HCEC 1CT (cell line): ENCODE results near the gene GRID1.

Experiments used
- DNase-seq: peaks from one replicate; pipeline ENCODE4 v3.0.0-alpha.2; 2017

GRID1 gene

GRCh38 chr10:86224354-86225102, 142.1 kb downstream of the GRID1 start:
- DNase-seq = no peak

DNA sequence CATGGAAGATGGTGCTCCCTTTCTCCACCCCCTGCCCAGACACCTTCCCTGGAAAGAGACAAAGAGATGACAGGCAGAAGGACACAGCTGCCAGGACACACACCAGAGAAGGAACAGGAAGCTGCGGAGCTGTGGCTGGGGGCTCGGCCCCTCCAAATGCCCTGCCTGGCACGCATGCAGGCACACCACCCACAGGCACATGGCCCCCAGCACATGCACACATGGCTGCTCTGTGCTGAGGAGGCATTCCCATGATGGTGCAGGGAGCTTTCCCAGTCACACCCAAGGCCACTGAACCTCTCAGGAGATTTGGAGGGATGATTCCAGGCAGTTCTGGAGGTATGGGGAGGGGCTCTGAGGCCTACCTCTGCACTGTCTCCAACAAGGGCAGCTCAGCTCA, 143.3 kb downstream of the GRID1 start:
- DNase-seq = no peak

GRCh38 chr10:86222687-86223086, 143.9 kb downstream of the GRID1 start:
- DNase-seq = no peak

- DNase-seq = no peak
These were observed 144.3 kb downstream of the GRID1 start for GRCh38 chr10:86222336-86222650.

GRCh38 chr10:86221442-86222335, 144.9 kb downstream of the GRID1 start:
- DNase-seq = no peak

GRCh38 chr10:86220626-86221025, 146.0 kb downstream of the GRID1 start:
- no peak for DNase-seq

DNA sequence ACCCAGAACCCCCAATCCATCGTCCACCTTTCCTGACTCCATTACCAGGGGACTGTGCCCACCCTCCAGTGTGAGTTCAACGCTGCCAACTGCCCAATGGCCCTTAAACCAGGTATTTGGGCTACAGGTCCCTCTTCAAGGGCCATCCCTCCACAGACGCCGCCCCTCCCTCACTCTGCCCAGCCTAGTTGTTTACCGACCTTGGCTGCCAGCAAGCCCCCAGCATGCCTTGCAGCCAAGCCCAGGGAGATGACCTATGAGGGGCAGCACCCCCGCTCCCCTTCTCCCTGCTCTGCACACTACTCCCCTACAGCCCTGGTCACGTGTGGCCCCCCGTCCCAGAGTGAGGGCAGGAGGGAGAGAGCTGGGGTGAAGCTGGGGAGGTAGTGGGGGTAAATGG, 147.3 kb downstream of the GRID1 start:
- DNase-seq = no peak

GRCh38 chr10:86218842-86219241, 147.8 kb downstream of the GRID1 start:
- DNase-seq = no peak

GRCh38 chr10:86218160-86218559, 148.4 kb downstream of the GRID1 start:
- DNase-seq = no peak

GRCh38 chr10:86217371-86218080, 149.1 kb downstream of the GRID1 start:
- DNase-seq = no peak

DNA sequence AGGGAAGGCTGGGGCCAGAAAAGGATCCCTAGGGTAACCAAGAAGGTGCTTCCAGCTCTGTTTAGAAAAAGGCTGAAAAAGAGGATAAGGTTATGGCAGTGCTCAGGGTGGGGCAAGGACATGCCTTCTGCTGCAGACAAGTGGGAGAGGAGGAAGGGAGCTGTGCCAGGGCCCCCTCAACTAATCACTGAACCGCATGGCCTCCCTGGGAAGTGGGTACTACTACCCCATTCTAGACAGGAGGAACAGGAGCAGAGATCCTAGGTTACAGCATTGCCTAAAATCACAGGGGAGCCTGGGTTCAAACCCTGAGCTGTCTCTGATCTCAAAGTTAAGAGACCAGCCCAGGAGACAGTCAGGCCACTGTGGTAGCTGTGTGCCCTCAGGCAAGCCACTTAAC, 149.7 kb downstream of the GRID1 start:
- DNase-seq = no peak

GRCh38 chr10:86215712-86216111, 150.9 kb downstream of the GRID1 start:
- no peak for DNase-seq

GRCh38 chr10:86215046-86215445, 151.5 kb downstream of the GRID1 start:
- no peak for DNase-seq

GRCh38 chr10:86213148-86213547, 153.4 kb downstream of the GRID1 start:
- DNase-seq = no peak

GRCh38 chr10:86212391-86212700, 154.2 kb downstream of the GRID1 start:
- DNase-seq = no peak

GRCh38 chr10:86211691-86212390, 154.8 kb downstream of the GRID1 start:
- no peak for DNase-seq

GRCh38 chr10:86210416-86210815, 156.2 kb downstream of the GRID1 start:
- DNase-seq = no peak

DNA sequence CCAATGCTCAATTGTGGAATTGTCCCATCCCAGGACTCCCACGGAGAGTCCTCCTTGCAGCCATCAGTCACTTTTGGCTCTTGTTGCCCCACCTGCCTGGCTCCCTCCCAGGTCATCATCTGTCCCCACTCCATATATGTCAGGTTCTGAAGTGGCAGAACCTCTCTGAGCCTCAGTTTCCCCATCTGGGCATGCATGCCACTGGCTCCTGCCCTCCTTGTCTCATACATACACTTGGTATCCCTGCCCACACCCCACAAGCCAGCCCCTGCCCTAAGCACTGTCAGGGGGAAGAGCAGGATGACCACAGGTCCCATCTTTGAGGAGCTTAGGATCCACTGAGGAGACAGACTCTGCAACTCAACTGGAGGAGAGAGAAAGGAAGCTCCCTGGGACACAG, 156.9 kb downstream of the GRID1 start:
- DNase-seq = no peak

GRCh38 chr10:86207226-86207625, 159.4 kb downstream of the GRID1 start:
- DNase-seq = no peak

DNA sequence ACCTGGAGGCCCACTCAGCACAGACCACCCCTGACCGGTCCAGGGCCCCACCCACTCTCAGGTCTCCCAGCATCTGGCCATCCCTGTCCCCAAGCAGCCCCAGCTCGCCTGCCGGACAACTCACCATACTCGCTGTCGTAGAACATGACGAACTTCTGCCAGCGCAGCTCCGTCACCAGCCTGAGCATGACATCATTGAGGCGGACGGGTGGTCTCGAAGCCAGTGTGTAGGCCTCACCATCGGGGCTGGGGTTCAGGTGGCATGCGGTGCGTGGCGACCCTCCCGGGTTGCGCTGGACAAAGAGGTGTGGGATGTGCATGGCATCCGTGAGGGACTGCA, 160.4 kb downstream of the GRID1 start:
- DNase-seq = no peak

DNA sequence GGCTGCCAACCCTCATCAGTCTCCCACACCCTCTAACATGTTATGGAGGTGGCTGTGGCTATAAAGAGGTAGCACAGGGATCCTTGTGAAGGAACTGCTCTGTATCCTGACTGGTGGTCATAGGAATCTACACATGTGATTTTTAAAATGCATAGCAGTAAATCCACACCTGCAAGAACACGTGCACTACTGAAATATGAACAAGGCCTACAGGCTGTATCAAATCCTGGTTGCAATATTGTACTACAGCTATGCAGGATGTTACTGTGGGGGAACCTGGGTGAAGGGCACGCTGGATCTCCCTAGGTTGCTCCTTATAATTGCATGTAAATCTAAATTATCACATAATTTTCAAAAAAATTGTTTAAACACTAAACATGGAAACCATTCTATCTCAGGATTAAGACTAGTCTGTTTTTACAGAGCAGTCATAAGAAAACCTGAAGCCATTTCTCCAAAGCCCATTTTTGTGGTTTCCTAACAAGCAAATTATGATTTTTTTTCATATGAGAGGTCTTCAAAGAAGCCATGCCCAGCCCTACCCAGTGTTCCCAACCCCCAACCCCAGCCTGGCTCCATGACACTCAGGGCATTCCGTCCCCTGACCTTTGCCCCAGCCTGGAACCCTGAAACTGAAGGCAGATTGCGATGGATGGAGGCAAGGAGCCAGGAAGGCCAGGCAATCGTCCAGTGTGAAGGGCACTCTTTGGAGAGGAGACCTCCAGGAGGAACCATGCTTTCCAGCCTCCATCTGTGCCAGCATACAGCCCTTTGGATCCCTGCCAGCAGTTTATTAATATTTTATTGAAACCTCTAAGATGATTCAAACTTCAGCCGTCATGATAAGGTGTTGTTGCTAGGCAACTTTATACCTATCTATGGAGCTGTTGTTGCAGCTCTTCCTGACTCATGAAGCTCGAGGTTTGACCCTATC, 161.0 kb downstream of the GRID1 start:
- DNase-seq = no peak
